ENCODE results near the gene CACNA2D1.

GRCh38 chr7:82293467-82293866 is 150.1 kb downstream of the CACNA2D1 start:
- TF ChIP-seq, protein P1, sequence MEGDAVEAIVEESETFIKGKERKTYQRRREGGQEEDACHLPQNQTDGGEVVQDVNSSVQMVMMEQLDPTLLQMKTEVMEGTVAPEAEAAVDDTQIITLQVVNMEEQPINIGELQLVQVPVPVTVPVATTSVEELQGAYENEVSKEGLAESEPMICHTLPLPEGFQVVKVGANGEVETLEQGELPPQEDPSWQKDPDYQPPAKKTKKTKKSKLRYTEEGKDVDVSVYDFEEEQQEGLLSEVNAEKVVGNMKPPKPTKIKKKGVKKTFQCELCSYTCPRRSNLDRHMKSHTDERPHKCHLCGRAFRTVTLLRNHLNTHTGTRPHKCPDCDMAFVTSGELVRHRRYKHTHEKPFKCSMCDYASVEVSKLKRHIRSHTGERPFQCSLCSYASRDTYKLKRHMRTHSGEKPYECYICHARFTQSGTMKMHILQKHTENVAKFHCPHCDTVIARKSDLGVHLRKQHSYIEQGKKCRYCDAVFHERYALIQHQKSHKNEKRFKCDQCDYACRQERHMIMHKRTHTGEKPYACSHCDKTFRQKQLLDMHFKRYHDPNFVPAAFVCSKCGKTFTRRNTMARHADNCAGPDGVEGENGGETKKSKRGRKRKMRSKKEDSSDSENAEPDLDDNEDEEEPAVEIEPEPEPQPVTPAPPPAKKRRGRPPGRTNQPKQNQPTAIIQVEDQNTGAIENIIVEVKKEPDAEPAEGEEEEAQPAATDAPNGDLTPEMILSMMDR (IDR thresholded peaks at IDR 0.05), result no peak
- no peak for TF ChIP-seq POLR2A (IDR thresholded peaks at IDR 0.05)
